GM18502 (cell line): Measurements from ENCODE around the gene SERPINF2.
"Not testable (repeated sequence)": the region's sequence is repeated elsewhere in the genome, so short reads cannot be mapped to it uniquely, and the experiment has no call there.

Experiments used
- ATAC-seq: cut with Tn5 transposase; IDR thresholded peaks from one replicate; pipeline ENCODE4 v1.9.1; 2021; ENCODE audit warnings: mild to moderate bottlenecking; ENCODE audit not compliant: unreplicated experiment, poor library complexity

The SERPINF2 gene

DNA sequence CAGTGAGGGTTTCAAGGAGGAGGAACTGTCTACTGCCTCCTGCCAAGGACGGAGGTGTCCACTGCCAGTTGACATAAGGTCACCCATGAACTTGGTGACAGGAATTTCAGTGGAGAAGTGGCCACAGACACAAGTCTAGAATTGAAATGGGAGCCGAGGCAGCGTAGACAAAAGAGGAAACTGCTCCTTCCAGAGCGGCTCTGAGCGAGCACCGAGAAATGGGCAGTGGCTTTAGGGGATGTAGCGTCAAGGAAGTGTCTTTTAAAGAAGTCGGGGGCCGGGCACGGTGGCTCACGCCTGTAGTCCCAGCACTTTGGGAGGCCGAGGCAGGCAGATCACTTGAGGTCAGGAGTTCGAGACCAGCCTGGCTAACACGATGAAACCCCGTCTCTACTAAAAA is 16.1 kb downstream of the SERPINF2 start:
- no peak for ATAC-seq

GRCh38 chr17:1759529-1759928 is 16.9 kb downstream of the SERPINF2 start:
- no peak for ATAC-seq

DNA sequence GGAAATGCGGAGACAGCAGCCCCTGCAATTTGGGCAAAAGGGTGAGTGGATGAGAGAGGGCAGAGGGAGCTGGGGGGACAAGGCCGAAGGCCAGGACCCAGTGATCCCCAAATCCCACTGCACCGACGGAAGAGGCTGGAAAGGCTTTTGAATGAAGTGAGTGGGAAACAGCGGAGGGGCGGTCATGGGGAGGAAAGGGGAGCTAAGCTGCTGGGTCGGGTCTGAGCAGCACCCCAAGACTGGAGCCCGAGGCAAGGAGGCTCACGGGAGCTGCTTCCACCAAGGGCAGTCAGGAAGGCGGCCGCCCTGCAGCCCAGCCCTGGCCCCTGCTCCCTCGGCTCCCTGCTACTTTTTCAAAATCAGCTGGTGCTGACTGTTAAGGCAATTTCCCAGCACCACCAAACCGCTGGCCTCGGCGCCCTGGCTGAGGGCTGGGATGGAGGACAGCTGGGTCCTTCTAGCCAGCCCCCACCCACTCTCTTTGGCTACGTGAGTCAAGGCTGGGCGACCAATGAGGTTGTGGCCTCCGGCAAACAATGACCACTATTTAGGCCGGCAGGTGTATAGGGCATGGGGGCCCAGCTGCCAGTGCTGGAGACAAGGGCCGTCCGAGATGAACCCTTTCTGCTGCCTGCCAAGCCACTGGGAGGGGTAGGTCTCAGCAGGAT is 19.7 kb downstream of the SERPINF2 start:
- no peak for ATAC-seq

GRCh38 chr17:1762901-1763898 is 20.5 kb downstream of the SERPINF2 start:
- ATAC-seq, result no peak

DNA sequence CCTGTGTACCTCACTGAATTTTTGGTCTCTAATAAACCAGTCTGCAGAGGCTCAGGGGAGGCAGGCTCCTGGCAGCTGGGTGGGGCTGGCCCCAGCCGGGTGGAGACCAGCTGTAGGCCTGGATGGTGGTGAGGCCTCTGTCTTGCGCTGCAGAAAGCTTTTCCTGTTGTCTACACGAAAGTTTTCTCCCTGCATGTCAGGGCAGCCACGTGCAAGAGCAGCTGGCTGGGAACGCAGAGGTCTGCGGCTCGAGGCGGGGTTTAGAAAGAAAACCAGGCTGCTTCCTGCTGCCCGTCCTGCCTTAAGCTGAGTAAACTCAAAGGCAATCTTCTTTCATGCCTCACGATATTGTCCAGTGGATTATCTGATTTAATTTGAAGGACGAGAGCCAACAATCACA is 21.6 kb downstream of the SERPINF2 start:
- ATAC-seq, result no peak

DNA sequence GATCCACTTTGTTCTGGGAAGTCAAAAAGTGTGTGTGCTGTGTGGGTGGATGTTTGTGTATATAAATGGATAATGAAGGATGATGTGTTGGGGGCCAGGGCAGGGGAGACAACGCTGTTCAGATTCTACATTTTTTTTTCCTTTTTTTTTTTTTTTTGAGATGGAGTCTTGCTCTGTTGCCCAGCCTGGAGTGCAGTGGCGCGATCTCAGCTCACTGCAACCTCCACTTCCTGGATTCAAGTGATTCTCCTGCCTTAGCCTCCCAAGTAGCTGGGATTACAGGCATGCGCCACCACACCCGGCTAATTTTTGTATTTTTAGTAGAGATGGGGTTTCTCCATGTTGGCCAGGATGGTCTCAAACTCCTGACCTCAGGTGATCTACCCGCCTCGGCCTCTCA is 22.0 kb downstream of the SERPINF2 start:
- not testable (repeated sequence) for ATAC-seq

GRCh38 chr17:1765576-1765975 is 22.9 kb downstream of the SERPINF2 start:
- ATAC-seq, result no peak

DNA sequence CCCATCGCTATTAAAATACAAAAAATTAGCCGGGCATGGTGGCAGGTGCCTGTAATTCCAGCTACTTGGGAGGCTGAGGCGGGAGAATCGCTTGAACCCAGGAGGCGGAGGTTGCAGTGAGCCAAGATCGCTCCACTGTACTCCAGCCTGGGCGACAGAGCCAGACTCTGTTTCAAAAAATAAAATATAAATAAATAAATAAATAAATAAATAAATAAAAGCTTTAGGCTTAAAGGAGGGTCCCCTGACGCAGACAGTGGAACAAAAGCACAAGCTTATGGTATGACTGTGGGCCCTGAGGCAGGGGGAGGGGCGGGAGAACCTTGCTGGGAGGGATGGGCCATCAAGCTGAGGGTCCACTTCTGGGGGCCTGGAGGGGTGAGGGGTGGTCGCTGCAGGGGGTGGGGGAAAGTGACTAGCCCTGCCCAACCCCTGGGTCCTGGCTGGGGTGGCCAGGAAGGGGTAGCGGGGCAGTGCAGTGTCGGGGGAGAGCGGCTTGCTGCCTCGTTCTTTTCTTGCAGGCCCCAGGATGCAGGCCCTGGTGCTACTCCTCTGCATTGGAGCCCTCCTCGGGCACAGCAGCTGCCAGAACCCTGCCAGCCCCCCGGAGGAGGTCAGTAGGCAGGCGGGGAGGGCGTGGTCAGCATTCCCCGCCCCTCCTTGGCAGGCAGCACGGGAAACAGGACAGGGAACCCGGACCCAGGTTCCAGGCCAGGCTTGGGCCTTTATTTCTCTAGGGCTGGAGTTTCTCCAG is 23.9 kb downstream of the SERPINF2 start:
- no peak for ATAC-seq

- no peak for ATAC-seq
These were observed 24.7 kb downstream of the SERPINF2 start for GRCh38 chr17:1767358-1767757.

- ATAC-seq, result no peak
These were observed 27.3 kb downstream of the SERPINF2 start for GRCh38 chr17:1769822-1770477.

DNA sequence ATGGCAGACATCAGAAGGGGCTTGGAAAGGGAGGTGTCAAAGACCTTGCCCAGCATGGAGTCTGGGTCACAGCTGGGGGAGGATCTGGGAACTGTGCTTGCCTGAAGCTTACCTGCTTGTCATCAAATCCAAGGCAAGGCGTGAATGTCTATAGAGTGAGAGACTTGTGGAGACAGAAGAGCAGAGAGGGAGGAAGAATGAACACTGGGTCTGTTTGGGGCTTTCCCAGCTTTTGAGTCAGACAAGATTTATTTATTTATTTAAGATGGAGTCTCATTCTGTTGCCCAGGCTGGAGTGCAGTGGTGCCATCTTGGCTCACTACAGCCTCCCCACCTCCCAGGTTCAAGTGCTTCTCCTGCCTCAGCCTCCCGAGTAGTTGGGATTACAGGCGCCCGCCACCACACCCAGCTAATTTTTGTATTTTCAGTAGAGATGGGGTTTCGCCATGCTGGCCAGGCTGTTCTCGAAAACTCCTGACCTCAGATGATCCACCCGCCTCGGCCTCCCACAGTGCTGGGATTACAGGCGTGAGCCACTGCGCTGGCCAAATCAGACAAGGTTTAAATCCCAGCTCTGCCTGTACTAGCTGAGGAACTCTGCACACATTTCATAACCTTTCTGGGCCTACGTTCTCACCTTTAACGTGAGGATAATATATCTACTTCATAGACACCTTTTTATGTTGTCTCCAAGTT is 30.5 kb downstream of the SERPINF2 start:
- not testable (repeated sequence) for ATAC-seq

GRCh38 chr17:1773696-1774181 is 31.1 kb downstream of the SERPINF2 start:
- ATAC-seq, result no peak

DNA sequence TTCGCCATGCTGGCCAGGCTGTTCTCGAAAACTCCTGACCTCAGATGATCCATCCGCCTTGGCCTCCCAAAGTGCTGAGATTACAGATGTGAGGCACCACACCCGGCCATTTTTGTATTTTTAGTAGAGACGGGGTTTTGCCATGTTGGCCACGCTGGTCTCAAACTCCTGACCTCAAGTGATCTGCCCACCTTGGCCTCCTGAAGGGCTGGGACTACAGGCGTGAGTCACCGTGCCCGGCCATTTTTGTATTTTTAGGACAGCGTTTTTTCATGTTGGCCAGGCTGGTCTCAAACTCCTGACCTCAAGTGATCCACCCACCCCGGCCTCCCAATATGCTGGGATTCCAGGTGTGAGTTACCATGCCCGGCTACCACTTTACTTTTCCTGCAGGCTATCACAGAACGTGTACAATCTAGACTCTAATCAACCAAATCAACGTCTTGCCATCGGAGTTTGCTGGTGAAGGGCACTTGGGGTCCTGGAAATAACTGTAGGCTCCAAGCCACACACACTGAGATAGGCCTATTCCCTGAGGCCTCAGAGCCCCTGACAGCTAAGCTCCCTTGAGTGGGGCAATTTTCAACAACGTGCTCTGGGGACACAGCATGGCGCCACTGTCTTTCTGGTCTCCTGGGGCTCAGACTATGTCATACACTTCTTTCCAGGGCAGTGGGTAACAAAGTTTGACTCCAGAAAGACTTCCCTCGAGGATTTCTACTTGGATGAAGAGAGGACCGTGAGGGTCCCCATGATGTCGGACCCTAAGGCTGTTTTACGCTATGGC is 31.9 kb downstream of the SERPINF2 start:
- no peak for ATAC-seq

DNA sequence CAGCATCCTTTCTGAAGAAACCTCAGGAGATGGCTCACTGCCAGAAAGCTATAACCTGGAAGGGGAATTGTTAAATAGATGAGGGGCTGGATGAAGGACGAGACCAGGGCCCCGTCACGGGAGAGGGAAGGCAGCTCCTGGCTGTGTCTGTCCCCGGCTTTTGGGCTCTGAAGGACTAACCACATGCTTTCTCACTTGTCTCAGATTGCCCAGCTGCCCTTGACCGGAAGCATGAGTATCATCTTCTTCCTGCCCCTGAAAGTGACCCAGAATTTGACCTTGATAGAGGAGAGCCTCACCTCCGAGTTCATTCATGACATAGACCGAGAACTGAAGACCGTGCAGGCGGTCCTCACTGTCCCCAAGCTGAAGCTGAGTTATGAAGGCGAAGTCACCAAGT is 33.7 kb downstream of the SERPINF2 start:
- no peak for ATAC-seq

DNA sequence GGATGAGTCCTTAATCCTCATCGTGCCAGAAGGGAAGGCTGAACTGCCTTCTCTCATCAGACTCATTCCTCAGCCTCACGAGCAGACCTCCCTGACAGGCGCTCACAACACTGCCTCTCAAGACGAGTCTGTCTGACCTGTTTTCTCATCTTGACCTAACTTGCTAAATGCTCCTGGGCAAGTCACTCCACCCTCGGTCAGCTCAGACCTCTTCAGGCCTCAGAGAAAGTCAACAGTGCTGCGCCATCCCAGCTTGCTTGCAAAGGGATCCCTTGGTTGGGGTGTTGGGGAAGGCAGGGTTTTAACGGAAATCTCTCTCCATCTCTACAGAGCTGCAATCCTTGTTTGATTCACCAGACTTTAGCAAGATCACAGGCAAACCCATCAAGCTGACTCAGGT is 34.2 kb downstream of the SERPINF2 start:
- ATAC-seq, result no peak

- no peak for ATAC-seq
These were observed 37.0 kb downstream of the SERPINF2 start for GRCh38 chr17:1779571-1780131.

DNA sequence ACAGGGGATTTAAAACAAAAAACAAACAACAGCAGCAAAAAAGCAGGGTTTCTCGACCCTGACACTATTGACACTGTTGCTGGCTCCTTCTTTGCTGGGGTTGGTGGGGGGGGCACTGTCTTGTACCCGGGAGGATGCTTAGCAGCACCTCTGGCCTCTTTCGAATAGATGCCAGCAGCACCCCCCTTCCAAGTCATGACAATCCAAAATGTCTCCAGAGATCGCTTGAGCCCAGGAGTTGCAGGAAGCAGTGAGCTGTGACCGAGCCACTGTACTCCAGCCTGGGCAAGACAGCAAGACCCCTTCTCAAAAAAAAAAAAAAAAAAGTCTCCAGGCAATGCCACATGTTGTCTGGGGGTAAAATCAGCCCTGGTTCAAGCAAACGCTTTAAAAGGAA is 39.5 kb downstream of the SERPINF2 start:
- ATAC-seq, result no peak

GRCh38 chr17:1783271-1783670 is 40.6 kb downstream of the SERPINF2 start:
- ATAC-seq, result no peak
